Hippocampal formation (tissue), 2 donors: ENCODE results near the gene NFIL3.
"Not testable (repeated sequence)": the region's sequence is repeated elsewhere in the genome, so short reads cannot be mapped to it uniquely, and the experiment has no call there.

Experiments used
- DNase-seq, 2 donors: peaks; one replicate each; lab custom pipeline; 2025; lab: John Stamatoyannopoulos, UW

Gene NFIL3

GRCh38 chr9:91395106-91395552 lies 28.5 kb downstream of the NFIL3 start:
- DNase-seq: no peak

GRCh38 chr9:91393826-91394225 lies 29.8 kb downstream of the NFIL3 start:
- DNase-seq: no peak

GRCh38 chr9:91392435-91392834 lies 31.2 kb downstream of the NFIL3 start:
- DNase-seq: no peak

GRCh38 chr9:91391818-91392217 lies 31.8 kb downstream of the NFIL3 start:
- no peak for DNase-seq

GRCh38 chr9:91391412-91391811 lies 32.2 kb downstream of the NFIL3 start:
- DNase-seq: no peak

- DNase-seq: not testable (repeated sequence)
These were observed 33.9 kb downstream of the NFIL3 start for GRCh38 chr9:91389686-91390085.

- DNase-seq: no peak
These were observed 36.9 kb downstream of the NFIL3 start for GRCh38 chr9:91386765-91387164.

GRCh38 chr9:91384954-91385353 lies 38.7 kb downstream of the NFIL3 start:
- DNase-seq: no peak

- DNase-seq: no peak
These were observed 40.1 kb downstream of the NFIL3 start for GRCh38 chr9:91383577-91383976.

GRCh38 chr9:91382298-91382697 lies 41.3 kb downstream of the NFIL3 start:
- DNase-seq: no peak

- no peak for DNase-seq
These were observed 44.2 kb downstream of the NFIL3 start for GRCh38 chr9:91379426-91379825.

GRCh38 chr9:91378695-91379127 lies 44.9 kb downstream of the NFIL3 start:
- DNase-seq: no peak

- not testable (repeated sequence) for DNase-seq
These were observed 45.6 kb downstream of the NFIL3 start for GRCh38 chr9:91378054-91378453.

- DNase-seq: no peak
These were observed 47.4 kb downstream of the NFIL3 start for GRCh38 chr9:91376239-91376638.

- no peak for DNase-seq
These were observed 48.7 kb downstream of the NFIL3 start for GRCh38 chr9:91374939-91375338.

- peak in 1 of 2 donors; percentile 59 for DNase-seq
These were observed 51.7 kb downstream of the NFIL3 start for GRCh38 chr9:91371894-91372293.

GRCh38 chr9:91370006-91370405 lies 53.6 kb downstream of the NFIL3 start:
- DNase-seq: not testable (repeated sequence)

GRCh38 chr9:91364702-91365101 lies 58.9 kb downstream of the NFIL3 start:
- no peak for DNase-seq

- DNase-seq: no peak
These were observed 59.6 kb downstream of the NFIL3 start for GRCh38 chr9:91364005-91364404.

- DNase-seq: no peak
These were observed 61.5 kb downstream of the NFIL3 start for GRCh38 chr9:91362051-91362611.

- DNase-seq: peak; percentile 74 to 83
These were observed 62.2 kb downstream of the NFIL3 start, which contains the start of gene AUH for GRCh38 chr9:91361291-91362050. Gene AUH (minus strand): TSS chr9:91361918. CDS start chr9:91361889, 29 bp downstream.

GRCh38 chr9:91360551-91361290 lies 62.9 kb downstream of the NFIL3 start:
- peak; percentile 3 to 12 for DNase-seq
